ENCODE measurements around the gene SLC35B2.
A peak's percentile ranks its signal among the peaks of the same experiment; 100 is the strongest.

DNA sequence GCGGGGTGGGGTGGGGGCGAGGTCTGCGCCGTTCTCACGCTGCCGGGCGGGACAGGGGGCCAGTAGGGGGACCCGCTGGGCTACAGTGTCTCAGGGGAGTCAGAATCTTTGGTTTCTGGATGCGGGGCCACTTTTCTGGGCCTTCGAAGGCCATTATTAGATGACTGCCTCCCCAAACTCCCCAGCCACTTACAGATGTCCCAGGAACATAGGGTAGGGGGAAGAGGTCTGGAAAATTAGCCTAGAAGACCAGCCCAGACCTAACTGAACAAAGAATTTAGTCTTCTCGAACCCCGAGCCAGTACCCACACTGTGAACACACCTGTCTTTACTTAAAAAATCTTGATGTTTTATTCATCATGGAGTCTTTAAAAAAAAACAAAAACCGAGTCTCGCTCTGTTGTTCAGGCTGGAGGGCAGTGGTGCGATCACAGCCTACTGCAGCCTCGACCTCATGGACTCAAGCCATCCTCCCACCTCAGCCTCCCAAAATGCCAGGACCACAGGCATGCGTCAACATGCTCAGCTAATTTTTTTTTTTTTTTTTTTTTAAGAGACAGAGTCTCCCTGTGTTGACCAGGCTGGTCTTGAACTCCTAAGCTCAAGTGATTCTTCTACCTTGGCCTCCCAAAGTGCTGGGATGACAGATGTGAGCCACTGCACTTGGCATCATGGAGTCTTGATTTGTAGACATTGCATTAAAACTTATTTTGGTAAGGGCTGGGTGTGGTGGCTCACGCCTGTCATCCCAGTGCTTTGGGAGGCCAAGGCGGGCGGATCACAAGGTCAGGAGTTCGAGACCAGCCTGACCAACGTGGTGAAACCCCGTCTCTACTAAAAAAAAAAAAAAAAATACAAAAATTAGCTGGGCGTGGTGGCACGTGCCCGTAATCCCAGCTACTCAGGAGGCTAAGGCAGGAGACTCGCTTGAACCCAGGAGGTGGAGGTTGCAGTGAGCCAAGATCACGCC, 37.2 kb downstream of the SLC35B2 start:
- peak in 2 of 12 donors; percentile 7 to 28 for TF ChIP-seq CTCF (IDR thresholded peaks at IDR 0.05)
- no peak for TF ChIP-seq POLR2A (IDR thresholded peaks at IDR 0.05)
